Suprapubic skin (tissue), 4 donors: ENCODE measurements around the gene CBFA2T3.

ENCODE experiments used
- CTCF ChIP-seq, 2 donors: fragments of 200-600 bp in 1 of 2; fragments of 450-650 bp in 1 of 2; sonication (generic) in 1 of 2; IDR thresholded peaks; one replicate each; pipeline ENCODE4 v1.5.1; 2016 to 2019; ENCODE audit warnings: antibody characterized with exemption in 2 of 2, mild to moderate bottlenecking in 1 of 2, moderate library complexity in 1 of 2
- EP300 ChIP-seq: sonication (generic); formaldehyde crosslinking; IDR thresholded peaks from one replicate; pipeline ENCODE4 v1.6.1; 2017; ENCODE audit warnings: antibody characterized with exemption
- POLR2A ChIP-seq, 2 donors: fragments of 450-650 bp; IDR thresholded peaks; one replicate each; pipeline ENCODE4 v1.6.1; 2017; ENCODE audit warnings: antibody characterized with exemption in 2 of 2, mild to moderate bottlenecking in 2 of 2, moderate library complexity in 2 of 2
- POLR2AphosphoS5 ChIP-seq, 3 donors: sonication (generic); formaldehyde crosslinking; IDR thresholded peaks; one replicate each; pipeline ENCODE4 v1.6.1; 2017; ENCODE audit warnings: antibody characterized with exemption in 3 of 3

GRCh38 chr16:88913001-88913612 is 63.9 kb downstream of the CBFA2T3 start:
- no peak for TF ChIP-seq CTCF (IDR thresholded peaks at IDR 0.05)
- no peak for TF ChIP-seq POLR2A (IDR thresholded peaks at IDR 0.05)
- TF ChIP-seq EP300: no peak
- TF ChIP-seq POLR2AphosphoS5 (IDR thresholded peaks at IDR 0.05): no peak
